Kidney (tissue), 14 donors: ENCODE data around the gene PML. TPM values are rescaled to one million over a fixed set of nuclear protein-coding genes. Genes with fewer than 3 reads are reported as not detected.

Experiments used
- DNase-seq, 5 donors: peaks; one replicate each; pipeline ENCODE4 v3.0.0-alpha.2; 2013 to 2020
- FAIRE-seq: peaks from 2 replicates; lab custom pipeline; 2012; peaks lifted over from hg19 to GRCh38; lab: Jason Lieb, UNC
- H3K27ac ChIP-seq, 2 donors: one replicate each; pipeline ENCODE4 v1.7.0; 2013; ENCODE audit warnings: low read depth in 2 of 2, low read length in 2 of 2, inconsistent platforms in 1 of 2
- H3K27me3 ChIP-seq: one replicate; pipeline ENCODE4 v1.7.1; 2013; ENCODE audit warnings: low read length, inconsistent platforms; ENCODE audit not compliant: control insufficient read depth, insufficient read depth
- H3K36me3 ChIP-seq, 3 donors: one replicate each; pipeline versions ENCODE4 v1.7.0 to v1.7.1; 2013; ENCODE audit warnings: low read length in 3 of 3, control low read depth in 1 of 3, inconsistent platforms in 1 of 3; ENCODE audit not compliant: insufficient read depth in 3 of 3, control insufficient read depth in 2 of 3
- H3K4me1 ChIP-seq, 3 donors: one replicate each; pipeline versions ENCODE4 v1.7.0 to v1.7.1; 2013; ENCODE audit warnings: low read length in 3 of 3, inconsistent platforms in 1 of 3, low read depth in 1 of 3; ENCODE audit not compliant: control insufficient read depth in 2 of 3, insufficient read depth in 2 of 3
- H3K4me3 ChIP-seq, 3 donors: one replicate each; pipeline versions ENCODE4 v1.7.0 to v1.8.1; 2013; ENCODE audit warnings: low read length in 3 of 3, control low read depth in 1 of 3, inconsistent platforms in 1 of 3
- H3K9ac ChIP-seq, 3 donors: one replicate each; pipeline versions ENCODE4 v1.7.0 to v1.7.1; 2013; ENCODE audit warnings: low read length in 3 of 3, control low read depth in 1 of 3, inconsistent platforms in 1 of 3
- H3K9me3 ChIP-seq, 3 donors: one replicate each; pipeline versions ENCODE4 v1.7.0 to v1.7.1; 2013; ENCODE audit warnings: low read length in 3 of 3, control low read depth in 1 of 3, inconsistent platforms in 1 of 3; ENCODE audit not compliant: control insufficient read depth in 2 of 3, insufficient read depth in 1 of 3
- CTCF ChIP-seq: IDR thresholded peaks from 3 replicates; pipeline ENCODE4 v1.5.1; 2012; ENCODE audit warnings: mild to moderate bottlenecking, moderate library complexity, borderline replicate concordance; ENCODE audit not compliant: insufficient read depth; ENCODE audit errors: extremely low read depth
- intact Hi-C: fragments of 100-400 bp; cut with DNase I; formaldehyde crosslinking; loops from one replicate; pipeline ENCODE4 v1.11.1; 2022
- polyA plus RNA-seq: library from polyadenylated mRNA; stranded (reverse); fragments of 350-450 nt; fragmentation: Illumina TruSeq; extraction: RNeasy Lipid Tissue Mini Kit (QIAGEN cat#74804); gene quantifications from one replicate; pipeline ENCODE4 v1.2.3, GENCODE V29; 2014; ENCODE audit warnings: low read depth, low replicate concordance; ENCODE audit not compliant: insufficient read depth
- total RNA-seq: library from RNA; stranded (reverse); fragmentation: NEBNext Ultra II Directional; extraction: Animal tissue kit (Norgen Biotek cat#: 25700); gene quantifications from one replicate; pipeline ENCODE4 v1.2.1, GENCODE V29; 2021
- donor health status: control.
- donor health status: control.
- donor health status: control.
- donor health status: control.
- donor health status: control.
- donor health status: DM: yes; HTN: yes; CAD: no.
- donor health status: Normal renal cell carcinoma (clear cell type).

Gene PML
- total and polyA plus RNA-seq, 2 donors from 2014 or later = 19.6 to 82.9 TPM

- H3K27ac ChIP-seq = no peak overlapping the region
- no peak for TF ChIP-seq CTCF
- H3K4me3 ChIP-seq = no peak overlapping the region
- intact Hi-C loops = no loop called here
- H3K36me3 ChIP-seq = peaks cover 0 to 7% (median 6%) of the 10 kb centered on the region in 3 donors
- no peaks in the 10 kb centered on the region for H3K9me3 ChIP-seq
- DNase-seq (peak in 1 of 5 donors; percentile 20), FAIRE-seq (no peak)
- H3K9ac ChIP-seq = no peak overlapping the region
- H3K27me3 ChIP-seq = no peaks in the 10 kb centered on the region
- peaks cover 0 to 11% (median 10%) of the 10 kb centered on the region in 3 donors for H3K4me1 ChIP-seq
These were observed 45.5 kb upstream of the PML start for GRCh38 chr15:73948982-73949381.

GRCh38 chr15:73949496-73949895 lies 45.0 kb upstream of the PML start:
- peak in 1 of 5 donors; percentile 53 for DNase-seq
- no peaks in the 10 kb centered on the region for H3K9me3 ChIP-seq
- no peak overlapping the region for H3K9ac ChIP-seq
- no peak overlapping the region for H3K27ac ChIP-seq
- H3K4me1 ChIP-seq = peaks cover 0 to 11% (median 10%) of the 10 kb centered on the region in 3 donors
- TF ChIP-seq CTCF = no peak
- intact Hi-C loops = no loop called here
- no peaks in the 10 kb centered on the region for H3K27me3 ChIP-seq
- FAIRE-seq = no peak
- no peak overlapping the region for H3K4me3 ChIP-seq
- peaks cover 0 to 7% (median 6%) of the 10 kb centered on the region in 3 donors for H3K36me3 ChIP-seq

- intact Hi-C loops = no loop called here
- peak in 1 of 5 donors; percentile 63 for DNase-seq
- Histone ChIP-seq H3K27ac (peak overlapping the region; percentile 39 to 68), H3K4me3 (no peak overlapping the region), H3K36me3 (peaks cover 0 to 7% (median 6%) of the 10 kb centered on the region in 3 donors), H3K27me3 (no peaks in the 10 kb centered on the region), H3K9me3 (no peaks in the 10 kb centered on the region), H3K4me1 (peaks cover 0 to 11% (median 10%) of the 10 kb centered on the region in 3 donors), H3K9ac (peak overlapping the region in 1 of 3 donors; percentile 13)
- no peak for TF ChIP-seq CTCF
- no peak for FAIRE-seq
These were observed 44.1 kb upstream of the PML start for GRCh38 chr15:73950479-73950830.
